Measurements from ENCODE around the gene OR4D1. TPM values are rescaled to one million over a fixed set of nuclear protein-coding genes. Genes with fewer than 3 reads are reported as not detected.

The OR4D1 gene
- total RNA-seq, 4 donors from 2014 or later: not detected

GRCh38 chr17:58136669-58137279 is 11.4 kb upstream of the OR4D1 start:
- no peak for TF ChIP-seq CTCF (IDR thresholded peaks at IDR 0.05; ENCODE audit: low read depth)

GRCh38 chr17:58141505-58141904 is 6.7 kb upstream of the OR4D1 start:
- no peak for TF ChIP-seq CTCF (IDR thresholded peaks at IDR 0.05; ENCODE audit: low read depth)

- no peak for TF ChIP-seq CTCF (IDR thresholded peaks at IDR 0.05; ENCODE audit: low read depth)
Measured at GRCh38 chr17:58144801-58145200, 3.4 kb upstream of the OR4D1 start.

GRCh38 chr17:58148609-58149008 is 425 bp downstream of the OR4D1 start:
- TF ChIP-seq CTCF (IDR thresholded peaks at IDR 0.05; ENCODE audit: low read depth): no peak

- TF ChIP-seq CTCF (IDR thresholded peaks at IDR 0.05; ENCODE audit: low read depth): no peak
Measured at GRCh38 chr17:58150394-58150793, 2.2 kb downstream of the OR4D1 start.

- no peak for TF ChIP-seq CTCF (IDR thresholded peaks at IDR 0.05; ENCODE audit: low read depth)
Measured at GRCh38 chr17:58153046-58153445, 4.9 kb downstream of the OR4D1 start.

- no peak for TF ChIP-seq CTCF (IDR thresholded peaks at IDR 0.05; ENCODE audit: low read depth)
Measured at GRCh38 chr17:58153671-58154070, 5.5 kb downstream of the OR4D1 start.

Measured in subcutaneous adipose tissue (tissue), 4 donors.